HG02571 (cell line): ENCODE results near the gene ZNF385D.
"Not testable (repeated sequence)": the region's sequence is repeated elsewhere in the genome, so short reads cannot be mapped to it uniquely, and the experiment has no call there.

Source experiments
- ATAC-seq: cut with Tn5 transposase; IDR thresholded peaks from one replicate; pipeline ENCODE4 v1.9.1; 2021; ENCODE audit warnings: mild to moderate bottlenecking, moderate library complexity; ENCODE audit not compliant: unreplicated experiment

ZNF385D gene

GRCh38 chr3:21524133-21524532 is 226.9 kb downstream of the ZNF385D start:
- no peak for ATAC-seq

- ATAC-seq: no peak
Observed at GRCh38 chr3:21520106-21520963, 230.7 kb downstream of the ZNF385D start.

GRCh38 chr3:21517184-21517583 is 233.8 kb downstream of the ZNF385D start:
- no peak for ATAC-seq

- no peak for ATAC-seq
Observed at GRCh38 chr3:21515417-21515816, 235.6 kb downstream of the ZNF385D start.

- ATAC-seq: no peak
Observed at GRCh38 chr3:21509731-21510470, 241.1 kb downstream of the ZNF385D start.

- ATAC-seq: no peak
Observed at GRCh38 chr3:21508246-21508645, 242.8 kb downstream of the ZNF385D start.

- ATAC-seq: no peak
Observed at GRCh38 chr3:21505711-21506460, 245.1 kb downstream of the ZNF385D start.

GRCh38 chr3:21502656-21503055 is 248.4 kb downstream of the ZNF385D start:
- no peak for ATAC-seq

GRCh38 chr3:21500834-21501233 is 250.2 kb downstream of the ZNF385D start:
- no peak for ATAC-seq

- not testable (repeated sequence) for ATAC-seq
Observed at GRCh38 chr3:21490671-21491070, 260.3 kb downstream of the ZNF385D start.

GRCh38 chr3:21487520-21487919 is 263.5 kb downstream of the ZNF385D start:
- no peak for ATAC-seq

GRCh38 chr3:21486024-21486935 is 264.7 kb downstream of the ZNF385D start:
- ATAC-seq: not testable (repeated sequence)

GRCh38 chr3:21484828-21485144 is 266.2 kb downstream of the ZNF385D start:
- no peak for ATAC-seq

GRCh38 chr3:21484057-21484827 is 266.8 kb downstream of the ZNF385D start:
- no peak for ATAC-seq

- ATAC-seq: no peak
Observed at GRCh38 chr3:21481991-21482390, 269.0 kb downstream of the ZNF385D start.

- no peak for ATAC-seq
Observed at GRCh38 chr3:21477541-21478288, 273.3 kb downstream of the ZNF385D start.

- ATAC-seq: no peak
Observed at GRCh38 chr3:21466476-21466875, 284.5 kb downstream of the ZNF385D start.

GRCh38 chr3:21464746-21465145 is 286.3 kb downstream of the ZNF385D start:
- no peak for ATAC-seq

GRCh38 chr3:21463319-21463718 is 287.7 kb downstream of the ZNF385D start:
- ATAC-seq: no peak
